Endothelial cell of umbilical vein (primary cell): Measurements from ENCODE around the gene CD83. TPM values are rescaled to one million over a fixed set of nuclear protein-coding genes. Genes with fewer than 3 reads are reported as not detected.

Source experiments
- BruUV-seq: library from RNA; stranded (reverse); fragments of 400-500 nt; replicated peaks from 2 replicates; lab custom pipeline; 2021; lab: Mats Ljungman, UMichigan
- CTCF ChIA-PET: fragments of 300-600, 350-600 bp; sonication (Branson Sonifier 250); formaldehyde crosslinking; loops from one replicate; lab custom pipeline; 2021; ENCODE audit warnings: antibody characterized with exemption, inconsistent platforms; lab: Charles Lee
- POLR2A ChIA-PET: fragments of 300-600, 350-600 bp; sonication (Branson Sonifier 250); formaldehyde crosslinking; loops from one replicate; lab custom pipeline; 2021; ENCODE audit warnings: antibody characterized with exemption, inconsistent platforms; lab: Charles Lee
- DNase-seq: peaks from one replicate; pipeline ENCODE4 v3.0.0-alpha.2; 2011; ENCODE audit warnings: low read depth, low spot score
- FAIRE-seq: peaks from 2 replicates; lab custom pipeline; 2011; peaks lifted over from hg19 to GRCh38; lab: Jason Lieb, UNC
- H2AFZ ChIP-seq: 2 replicates; pipeline ENCODE4 v1.6.0; 2012; ENCODE audit warnings: low read depth, low read length, control low read depth, inconsistent platforms
- H3K27ac ChIP-seq: 2 replicates; pipeline ENCODE4 v1.5.1; 2011; ENCODE audit warnings: low read depth, mild to moderate bottlenecking, control low read depth, low read length, moderate library complexity; ENCODE audit not compliant: insufficient read depth
- H3K27me3 ChIP-seq, 2 experiments: 2 replicates each; pipeline versions ENCODE4 v1.6.0 to v1.6.1; 2011; ENCODE audit warnings: low read length in 2 of 2, mixed read lengths in 1 of 2; ENCODE audit not compliant: control insufficient read depth in 2 of 2, insufficient read depth in 2 of 2
- H3K36me3 ChIP-seq, 2 experiments: 2 replicates in 1 of 2; 3 replicates in 1 of 2; pipeline ENCODE4 v1.5.1; 2011; ENCODE audit warnings: low read length in 2 of 2, mild to moderate bottlenecking in 1 of 2, moderate library complexity in 1 of 2; ENCODE audit not compliant: control insufficient read depth in 2 of 2, insufficient read depth in 2 of 2; ENCODE audit errors: extremely low read depth in 1 of 2
- H3K4me1 ChIP-seq: 3 replicates; pipeline ENCODE4 v1.5.1; 2011; ENCODE audit warnings: mild to moderate bottlenecking, low read length; ENCODE audit not compliant: control insufficient read depth, insufficient read depth; ENCODE audit errors: extremely low read depth
- H3K4me2 ChIP-seq: 2 replicates; pipeline ENCODE4 v1.6.1; 2011; ENCODE audit warnings: low read length, control low read depth, mixed read lengths; ENCODE audit not compliant: insufficient read depth
- H3K4me3 ChIP-seq, 3 experiments: fragments of 200-600 bp in 1 of 3; sonication (generic), shearing (Covaris generic) in 1 of 3; replicated peaks in 1 of 3; 2 replicates each; pipeline ENCODE4 v1.5.1; 2011 to 2016; ENCODE audit warnings: control low read depth in 3 of 3, low read length in 3 of 3, mild to moderate bottlenecking in 2 of 3, inconsistent platforms in 1 of 3, low read depth in 1 of 3, moderate library complexity in 1 of 3; ENCODE audit not compliant: insufficient read depth in 1 of 3
- H3K79me2 ChIP-seq: 2 replicates; pipeline ENCODE4 v1.6.0; 2012; ENCODE audit warnings: low read length, inconsistent platforms; ENCODE audit not compliant: control insufficient read depth, insufficient read depth
- H3K9ac ChIP-seq: replicated peaks from 2 replicates; pipeline ENCODE3; 2011; ENCODE audit warnings: low read length, control low read depth; ENCODE audit not compliant: insufficient read depth; ENCODE audit errors: extremely low read depth
- H3K9me1 ChIP-seq: replicated peaks from 3 replicates; pipeline ENCODE4 v1.6.0; 2011; ENCODE audit warnings: mild to moderate bottlenecking, low read length; ENCODE audit not compliant: control insufficient read depth, insufficient read depth; ENCODE audit errors: extremely low read depth
- H3K9me3 ChIP-seq: replicated peaks from 2 replicates; pipeline ENCODE4 v1.5.1; 2012; ENCODE audit warnings: low read length, inconsistent platforms; ENCODE audit not compliant: control insufficient read depth, insufficient read depth
- H4K20me1 ChIP-seq: replicated peaks from 2 replicates; pipeline ENCODE3; 2011; ENCODE audit warnings: mild to moderate bottlenecking, low read length; ENCODE audit not compliant: control insufficient read depth, insufficient read depth; ENCODE audit errors: extremely low read depth
- EZH2 ChIP-seq: IDR thresholded peaks from 2 replicates; pipeline ENCODE4 v1.6.1; 2012; ENCODE audit warnings: borderline replicate concordance, low read depth, mild to moderate bottlenecking, moderate library complexity, low read length, inconsistent platforms; ENCODE audit not compliant: severe bottlenecking
- FOS ChIP-seq: IDR thresholded peaks from 2 replicates; pipeline ENCODE4 v1.6.1; 2011; ENCODE audit warnings: mild to moderate bottlenecking, low read length, moderate library complexity, borderline replicate concordance; ENCODE audit not compliant: insufficient read depth
- GATA2 ChIP-seq: IDR thresholded peaks from 2 replicates; pipeline ENCODE4 v1.7.0; 2011; ENCODE audit warnings: low read depth, mild to moderate bottlenecking, moderate library complexity, mixed read lengths, low read length; ENCODE audit not compliant: insufficient read length, insufficient read depth
- JUN ChIP-seq: IDR thresholded peaks from 2 replicates; pipeline ENCODE4 v1.6.1; 2011; ENCODE audit warnings: borderline replicate concordance, low read depth; ENCODE audit not compliant: insufficient read length, insufficient read depth
- MYC ChIP-seq: IDR thresholded peaks from one replicate; pipeline ENCODE4 v1.6.1; 2011; ENCODE audit warnings: mild to moderate bottlenecking, low read depth, low read length
- POLR2A ChIP-seq: IDR thresholded peaks from 2 replicates; pipeline ENCODE4 v1.6.1; 2012; ENCODE audit warnings: low read depth, mild to moderate bottlenecking, control low read depth, low read length
- POLR2AphosphoS5 ChIP-seq: IDR thresholded peaks from 2 replicates; pipeline ENCODE4 v1.6.1; 2012; ENCODE audit warnings: low read depth, mild to moderate bottlenecking, control low read depth, low read length, moderate library complexity; ENCODE audit not compliant: insufficient read depth
- dilution Hi-C: fragments of 300-500 bp; cut with MboI; formaldehyde crosslinking; loops from one replicate; pipeline ENCODE4 v1.15.0; 2019; ENCODE audit warnings: low sequenced_read_pairs; ENCODE audit not compliant: extremely low pct_ligation_motif_present
- intact Hi-C: fragments of 100-400 bp; cut with micrococcal nuclease; formaldehyde crosslinking; loops from one replicate; pipeline ENCODE4 v1.10.0; 2022
- polyA plus RNA-seq, 4 experiments: library from polyadenylated mRNA; depleted of rRNA in 3 of 4; stranded (reverse) in 3 of 4; unstranded in 1 of 4; fragments of >200 nt; gene quantifications; 2 replicates each; pipeline versions ENCODE4 v1.2.1 to v1.2.3, GENCODE V29; 2011 to 2012; ENCODE audit warnings: missing spikeins in 1 of 4
- total RNA-seq: library from RNA; stranded (reverse); gene quantifications from 2 replicates; pipeline ENCODE4 v1.2.3, GENCODE V29; 2021
- TF ChIP-seq, protein P1 (sequence below), 2 donors: IDR thresholded peaks; 1 replicate in 1 of 2; 2 replicates in 1 of 2; pipeline ENCODE4 v1.5.1; 2011; ENCODE audit warnings: low read length in 2 of 2, mild to moderate bottlenecking in 2 of 2, moderate library complexity in 2 of 2, control low read depth in 1 of 2, inconsistent platforms in 1 of 2, low read depth in 1 of 2; ENCODE audit not compliant: insufficient read depth in 1 of 2; ENCODE audit errors: extremely low read depth in 1 of 2
- TF ChIP-seq, protein P2 (sequence below): IDR thresholded peaks from 2 replicates; pipeline ENCODE4 v1.6.1; 2011; ENCODE audit not compliant: insufficient read depth, insufficient read length

Gene CD83
- total and polyA plus RNA-seq, 2 donors (not counting 3 experiments of a cell fraction or from before 2014, with no cell fraction given), result 0.40 to 0.46 TPM

- Histone ChIP-seq H3K79me2 (no peaks in the 10 kb centered on the region), H3K9me3 (no peaks in the 10 kb centered on the region), H3K9me1 (no peaks in the 10 kb centered on the region), H3K4me2 (no peak overlapping the region), H3K9ac (no peak overlapping the region), H3K36me3 (no peaks in the 10 kb centered on the region), H4K20me1 (no peaks in the 10 kb centered on the region), H2AFZ (no peak overlapping the region), H3K27ac (no peak overlapping the region), H3K4me1 (no peaks in the 10 kb centered on the region), H3K27me3 (no peaks in the 10 kb centered on the region), H3K4me3 (no peak overlapping the region)
- dilution Hi-C loops (no loop called here), intact Hi-C loops (no loop called here)
- FAIRE-seq (no peak), DNase-seq (no peak)
- TF ChIP-seq, protein P1, sequence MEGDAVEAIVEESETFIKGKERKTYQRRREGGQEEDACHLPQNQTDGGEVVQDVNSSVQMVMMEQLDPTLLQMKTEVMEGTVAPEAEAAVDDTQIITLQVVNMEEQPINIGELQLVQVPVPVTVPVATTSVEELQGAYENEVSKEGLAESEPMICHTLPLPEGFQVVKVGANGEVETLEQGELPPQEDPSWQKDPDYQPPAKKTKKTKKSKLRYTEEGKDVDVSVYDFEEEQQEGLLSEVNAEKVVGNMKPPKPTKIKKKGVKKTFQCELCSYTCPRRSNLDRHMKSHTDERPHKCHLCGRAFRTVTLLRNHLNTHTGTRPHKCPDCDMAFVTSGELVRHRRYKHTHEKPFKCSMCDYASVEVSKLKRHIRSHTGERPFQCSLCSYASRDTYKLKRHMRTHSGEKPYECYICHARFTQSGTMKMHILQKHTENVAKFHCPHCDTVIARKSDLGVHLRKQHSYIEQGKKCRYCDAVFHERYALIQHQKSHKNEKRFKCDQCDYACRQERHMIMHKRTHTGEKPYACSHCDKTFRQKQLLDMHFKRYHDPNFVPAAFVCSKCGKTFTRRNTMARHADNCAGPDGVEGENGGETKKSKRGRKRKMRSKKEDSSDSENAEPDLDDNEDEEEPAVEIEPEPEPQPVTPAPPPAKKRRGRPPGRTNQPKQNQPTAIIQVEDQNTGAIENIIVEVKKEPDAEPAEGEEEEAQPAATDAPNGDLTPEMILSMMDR (IDR thresholded peaks at IDR 0.05; ENCODE audit: extremely low read depth in 1 of 2, insufficient read depth in 1 of 2, low read depth in 1 of 2, low read length in 2 of 2), result no peak
- TF ChIP-seq FOS, result no peak
- TF ChIP-seq EZH2, result no peak
- TF ChIP-seq JUN, result no peak
- TF ChIP-seq POLR2AphosphoS5, result no peak
- no peak for TF ChIP-seq MYC
- TF ChIP-seq GATA2, result no peak
- TF ChIP-seq, protein P2, sequence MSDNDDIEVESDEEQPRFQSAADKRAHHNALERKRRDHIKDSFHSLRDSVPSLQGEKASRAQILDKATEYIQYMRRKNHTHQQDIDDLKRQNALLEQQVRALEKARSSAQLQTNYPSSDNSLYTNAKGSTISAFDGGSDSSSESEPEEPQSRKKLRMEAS, result no peak
- TF ChIP-seq POLR2A, result no peak
- ChIA-PET POLR2A (no interaction called here), CTCF (interaction anchor here (1.5 to 2.2 kb wide), 3 partner anchors 14 to 173 kb away, joined by 5 to 8 read pairs (median 5); no protein-coding TSS in a partner anchor)
- no TSS peak for BruUV-seq
These were observed 36.4 kb upstream of the CD83 start for GRCh38 chr6:14081126-14081525.
